Keratinocyte (primary cell): ENCODE data around the gene MBD3L3.

Experiments
- CTCF ChIP-seq, 3 experiments: IDR thresholded peaks in 1 of 3; conservative IDR thresholded peaks in 1 of 3; optimal IDR thresholded peaks in 1 of 3; 2 replicates in 2 of 3; 3 replicates in 1 of 3; pipeline versions ENCODE3 to v1.5.1; 2011; ENCODE audit warnings: low read length in 3 of 3, mild to moderate bottlenecking in 3 of 3, moderate library complexity in 2 of 3, control low read depth in 1 of 3, inconsistent platforms in 1 of 3; ENCODE audit not compliant: insufficient read depth in 2 of 3; ENCODE audit errors: extremely low read depth in 1 of 3
- EZH2 ChIP-seq: IDR thresholded peaks from one replicate; pipeline ENCODE4 v1.6.1; 2012; ENCODE audit warnings: inconsistent platforms, mild to moderate bottlenecking, low read length, moderate library complexity

- TF ChIP-seq CTCF (optimal IDR thresholded peaks at IDR 0.05 in 1 of 3, IDR thresholded peaks at IDR 0.05 in 1 of 3, conservative IDR thresholded peaks at IDR 0.05 in 1 of 3; ENCODE audit: extremely low read depth in 1 of 3, insufficient read depth in 2 of 3, low read length in 3 of 3) (no peak), EZH2 (no peak)
Measured at GRCh38 chr19:7069904-7070226, 11.4 kb upstream of the MBD3L3 start.
